ENCODE data around the gene SNW1. TPM values are rescaled to one million over a fixed set of nuclear protein-coding genes. Genes with fewer than 3 reads are reported as not detected.
"Not testable (repeated sequence)": the region's sequence is repeated elsewhere in the genome, so short reads cannot be mapped to it uniquely, and the experiment has no call there.

Gene SNW1
- total RNA-seq, 1 experiment from 2014 or later: 233 TPM

- Histone ChIP-seq H4K20me1 (ENCODE audit: insufficient read depth) (peaks cover 66% of the 10 kb centered on the region), H3K27me3 (ENCODE audit: insufficient read depth, low read depth) (no peaks in the 10 kb centered on the region), H2AFZ (no peak overlapping the region), H3K4me2 (no peak overlapping the region), H3K4me3 (no peak overlapping the region), H3K36me3 (ENCODE audit: low read depth) (peaks cover 58% of the 10 kb centered on the region), H3K4me1 (replicated peaks; ENCODE audit: insufficient read depth) (no peaks in the 10 kb centered on the region), H3K9me3 (ENCODE audit: insufficient read depth, low read depth) (no peaks in the 10 kb centered on the region), H3K79me2 (ENCODE audit: low read depth) (peaks cover 28% of the 10 kb centered on the region), H3K9me2 (ENCODE audit: insufficient read depth) (no peaks in the 10 kb centered on the region), H3F3A (ENCODE audit: insufficient read depth, low read depth) (peaks cover 12% of the 10 kb centered on the region; the same call in 1 of the 2 replicates), H3K27ac (no peak overlapping the region)
- DNase-seq: no peak
- CTCF ChIA-PET: no interaction called here
- TF ChIP-seq CTCF (conservative IDR thresholded peaks at IDR 0.05) (no peak), EZH2 (IDR thresholded peaks at IDR 0.05; ENCODE audit: low read depth) (no peak)
- intact Hi-C loops (cut with micrococcal nuclease; ENCODE audit: unreplicated experiment): loop anchor here (2.0 kb wide), 1 partner anchor 23 kb away; no protein-coding TSS in a partner anchor
- BruUV-seq (replicated peaks): no TSS peak
- POLR2A ChIA-PET (ENCODE audit: unreplicated experiment): interaction anchor here (0.6 kb wide), 5 partner anchors 25 to 75 kb away, joined by 3 to 10 read pairs (median 5); no protein-coding TSS in a partner anchor
Measured at GRCh38 chr14:77752266-77752665, 8.7 kb downstream of the SNW1 start.

DNA sequence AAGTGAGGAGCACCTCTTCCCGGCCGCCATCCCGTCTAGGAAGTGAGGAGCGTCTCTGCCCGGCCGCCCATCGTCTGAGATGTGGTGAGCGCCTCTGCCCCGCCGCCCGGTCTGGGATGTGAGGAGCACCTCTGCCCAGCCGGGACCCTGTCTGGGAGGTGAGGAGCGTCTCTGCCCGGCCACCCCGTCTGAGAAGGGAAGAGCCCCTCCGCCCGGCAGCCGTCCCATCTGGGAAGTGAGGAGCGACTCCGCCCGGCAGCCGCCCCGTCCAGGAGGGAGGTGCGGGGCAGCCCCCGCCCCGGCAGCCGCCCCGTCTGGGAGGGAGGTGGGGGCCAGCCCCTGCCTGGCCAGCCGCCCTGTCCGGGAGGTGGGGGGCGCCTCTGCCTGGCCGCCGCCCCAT is 13.5 kb downstream of the SNW1 start:
- POLR2A ChIA-PET (ENCODE audit: unreplicated experiment); H3K4me2 ChIP-seq; CTCF ChIA-PET; H3K4me1 ChIP-seq (replicated peaks; ENCODE audit: insufficient read depth); intact Hi-C loops (cut with micrococcal nuclease; ENCODE audit: unreplicated experiment); H3K4me3 ChIP-seq; H3K9me2 ChIP-seq (ENCODE audit: insufficient read depth); H3K9me3 ChIP-seq (ENCODE audit: insufficient read depth, low read depth); H3K27ac ChIP-seq; DNase-seq; BruUV-seq (replicated peaks); H3K27me3 ChIP-seq (ENCODE audit: insufficient read depth, low read depth); H2AFZ ChIP-seq: not testable (repeated sequence)
- Histone ChIP-seq H3K36me3 (ENCODE audit: low read depth) (peaks cover 59% of the 10 kb centered on the region), H4K20me1 (ENCODE audit: insufficient read depth) (peaks cover 54% of the 10 kb centered on the region), H3F3A (ENCODE audit: insufficient read depth, low read depth) (0 out of 2 replicates have a peak, but pooled peaks cover 14% of the 10 kb centered on the region), H3K79me2 (ENCODE audit: low read depth) (peaks cover 19% of the 10 kb centered on the region; the same call in 1 of the 2 replicates)

DNA sequence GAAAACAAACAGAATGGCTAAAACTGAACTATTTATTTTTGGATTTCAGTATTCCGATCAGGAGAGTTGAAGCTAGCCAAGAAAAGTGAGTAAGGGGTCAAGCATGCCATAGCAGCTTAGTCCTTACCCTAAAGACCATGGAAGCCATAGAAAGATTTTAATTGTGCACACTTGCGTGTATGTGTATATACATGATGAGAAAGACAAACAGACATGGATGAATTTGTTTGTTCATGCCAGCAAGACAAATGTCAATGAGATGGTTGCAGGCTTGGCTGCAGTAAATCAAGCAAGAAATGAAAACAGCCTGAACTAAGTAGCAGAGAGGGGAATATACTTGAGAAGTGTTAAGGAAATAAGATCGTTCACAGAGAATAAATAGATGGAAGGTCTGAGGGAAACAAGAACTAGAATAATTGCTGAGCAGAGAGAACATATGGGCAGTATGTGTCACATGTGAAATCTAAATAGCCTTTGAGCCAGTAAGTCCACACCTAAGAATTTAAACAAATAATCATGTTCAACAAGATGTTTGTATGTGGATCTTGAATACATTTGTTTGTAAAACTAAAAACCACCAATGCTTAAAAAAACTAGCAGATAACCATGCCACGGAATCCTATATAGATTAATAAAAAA is 14.8 kb downstream of the SNW1 start:
- POLR2A ChIA-PET (ENCODE audit: unreplicated experiment): no interaction called here
- Histone ChIP-seq H3K79me2 (ENCODE audit: low read depth) (peaks cover 27% of the 10 kb centered on the region), H3K9me3 (ENCODE audit: insufficient read depth, low read depth) (no peaks in the 10 kb centered on the region), H2AFZ (no peak overlapping the region), H3F3A (ENCODE audit: insufficient read depth, low read depth) (0 out of 2 replicates have a peak, but pooled peaks cover 10% of the 10 kb centered on the region), H3K4me2 (no peak overlapping the region), H3K9me2 (ENCODE audit: insufficient read depth) (no peaks in the 10 kb centered on the region), H4K20me1 (ENCODE audit: insufficient read depth) (peaks cover 52% of the 10 kb centered on the region), H3K27ac (no peak overlapping the region), H3K4me3 (no peak overlapping the region), H3K4me1 (replicated peaks; ENCODE audit: insufficient read depth) (no peaks in the 10 kb centered on the region), H3K27me3 (ENCODE audit: insufficient read depth, low read depth) (no peaks in the 10 kb centered on the region), H3K36me3 (ENCODE audit: low read depth) (peaks cover 60% of the 10 kb centered on the region)
- BruUV-seq (replicated peaks): no TSS peak
- CTCF ChIA-PET: no interaction called here
- intact Hi-C loops (cut with micrococcal nuclease; ENCODE audit: unreplicated experiment): no loop called here
- TF ChIP-seq EZH2 (IDR thresholded peaks at IDR 0.05; ENCODE audit: low read depth) (no peak), CTCF (conservative IDR thresholded peaks at IDR 0.05) (no peak)
- DNase-seq: no peak

All from PC-9 (cell line).